Measurements from ENCODE around the gene TK2. TPM values are rescaled to one million over a fixed set of nuclear protein-coding genes. Genes with fewer than 3 reads are reported as not detected.
"Not testable (repeated sequence)": the region's sequence is repeated elsewhere in the genome, so short reads cannot be mapped to it uniquely, and the experiment has no call there.

TK2 gene
- total RNA-seq, 1 donor: 73.5 TPM

- Histone ChIP-seq H3K4me2 (ENCODE audit: insufficient read depth, low read length) (peak overlapping the region; percentile 52), H2AFZ (ENCODE audit: low read length) (no peak overlapping the region)
- DNase-seq (ENCODE audit: insufficient read length, low spot score, missing footprints): peak; percentile 83
Measured at GRCh38 chr16:66502020-66502913, 47.7 kb downstream of the TK2 start.

GRCh38 chr16:66501563-66501962 lies 48.4 kb downstream of the TK2 start:
- not testable (repeated sequence) for DNase-seq (ENCODE audit: insufficient read length, low spot score, missing footprints); H3K79me2 ChIP-seq (ENCODE audit: insufficient read depth, low read length); H3K36me3 ChIP-seq (ENCODE audit: insufficient read depth, low read length)

More at GRCh38 chr16:66502020-66502913, 47.7 kb downstream of the TK2 start:
- H3K36me3 ChIP-seq (ENCODE audit: insufficient read depth, low read length): no peaks in the 10 kb centered on the region
- H3K27me3 ChIP-seq (ENCODE audit: insufficient read depth, low read length): no peaks in the 10 kb centered on the region
- H3K27ac ChIP-seq (ENCODE audit: low read depth, low read length): no peak overlapping the region
- H3K79me2 ChIP-seq (ENCODE audit: insufficient read depth, low read length): no peaks in the 10 kb centered on the region
- TF ChIP-seq CTCF (IDR thresholded peaks at IDR 0.05; ENCODE audit: extremely low read depth, low read depth, low read length): no peak
- no peak overlapping the region for H3K4me3 ChIP-seq (ENCODE audit: insufficient read depth, low read length)
- H3K9me3 ChIP-seq (ENCODE audit: low read depth, low read length): no peaks in the 10 kb centered on the region
- H4K20me1 ChIP-seq (ENCODE audit: insufficient read depth, low read length): no peaks in the 10 kb centered on the region
- H3K4me1 ChIP-seq (ENCODE audit: insufficient read depth, low read length): peaks cover 21% of the 10 kb centered on the region

GRCh38 chr16:66497921-66498320 lies 52.0 kb downstream of the TK2 start:
- H4K20me1 ChIP-seq (ENCODE audit: insufficient read depth, low read length); H3K9me3 ChIP-seq (ENCODE audit: low read depth, low read length); H3K4me2 ChIP-seq (ENCODE audit: insufficient read depth, low read length); H3K4me1 ChIP-seq (ENCODE audit: insufficient read depth, low read length); H3K27ac ChIP-seq (ENCODE audit: low read depth, low read length); DNase-seq (ENCODE audit: insufficient read length, low spot score, missing footprints); H2AFZ ChIP-seq (ENCODE audit: low read length); H3K4me3 ChIP-seq (ENCODE audit: insufficient read depth, low read length); H3K27me3 ChIP-seq (ENCODE audit: insufficient read depth, low read length); H3K79me2 ChIP-seq (ENCODE audit: insufficient read depth, low read length); H3K36me3 ChIP-seq (ENCODE audit: insufficient read depth, low read length): not testable (repeated sequence)

More at GRCh38 chr16:66501563-66501962, 48.4 kb downstream of the TK2 start:
- not testable (repeated sequence) for H2AFZ ChIP-seq (ENCODE audit: low read length); H3K27ac ChIP-seq (ENCODE audit: low read depth, low read length); H3K4me3 ChIP-seq (ENCODE audit: insufficient read depth, low read length); H3K4me2 ChIP-seq (ENCODE audit: insufficient read depth, low read length); H4K20me1 ChIP-seq (ENCODE audit: insufficient read depth, low read length); H3K27me3 ChIP-seq (ENCODE audit: insufficient read depth, low read length); H3K9me3 ChIP-seq (ENCODE audit: low read depth, low read length)
- H3K4me1 ChIP-seq (ENCODE audit: insufficient read depth, low read length): peaks cover 21% of the 10 kb centered on the region

- not testable (repeated sequence) for H3K79me2 ChIP-seq (ENCODE audit: insufficient read depth, low read length); H3K27me3 ChIP-seq (ENCODE audit: insufficient read depth, low read length); H2AFZ ChIP-seq (ENCODE audit: low read length); H3K4me1 ChIP-seq (ENCODE audit: insufficient read depth, low read length); DNase-seq (ENCODE audit: insufficient read length, low spot score, missing footprints); H4K20me1 ChIP-seq (ENCODE audit: insufficient read depth, low read length); H3K9me3 ChIP-seq (ENCODE audit: low read depth, low read length); H3K36me3 ChIP-seq (ENCODE audit: insufficient read depth, low read length); H3K27ac ChIP-seq (ENCODE audit: low read depth, low read length); H3K4me3 ChIP-seq (ENCODE audit: insufficient read depth, low read length); H3K4me2 ChIP-seq (ENCODE audit: insufficient read depth, low read length)
Measured at GRCh38 chr16:66496226-66496625, 53.7 kb downstream of the TK2 start.

GRCh38 chr16:66495440-66495839 lies 54.5 kb downstream of the TK2 start:
- H3K4me3 ChIP-seq (ENCODE audit: insufficient read depth, low read length): no peak overlapping the region
- no peaks in the 10 kb centered on the region for H3K36me3 ChIP-seq (ENCODE audit: insufficient read depth, low read length)
- no peak overlapping the region for H2AFZ ChIP-seq (ENCODE audit: low read length)
- H3K79me2 ChIP-seq (ENCODE audit: insufficient read depth, low read length): no peaks in the 10 kb centered on the region
- DNase-seq (ENCODE audit: insufficient read length, low spot score, missing footprints): no peak
- no peaks in the 10 kb centered on the region for H4K20me1 ChIP-seq (ENCODE audit: insufficient read depth, low read length)
- H3K27ac ChIP-seq (ENCODE audit: low read depth, low read length): no peak overlapping the region
- H3K27me3 ChIP-seq (ENCODE audit: insufficient read depth, low read length): no peaks in the 10 kb centered on the region
- no peaks in the 10 kb centered on the region for H3K9me3 ChIP-seq (ENCODE audit: low read depth, low read length)
- TF ChIP-seq CTCF (IDR thresholded peaks at IDR 0.05; ENCODE audit: extremely low read depth, low read depth, low read length): no peak
- H3K4me1 ChIP-seq (ENCODE audit: insufficient read depth, low read length): no peaks in the 10 kb centered on the region
- no peak overlapping the region for H3K4me2 ChIP-seq (ENCODE audit: insufficient read depth, low read length)
